HG03066 (cell line): ENCODE measurements around the gene ATP6V0C.
"Not testable (repeated sequence)": the region's sequence is repeated elsewhere in the genome, so short reads cannot be mapped to it uniquely, and the experiment has no call there.

ENCODE experiments used
- ATAC-seq: cut with Tn5 transposase; IDR thresholded peaks from one replicate; pipeline ENCODE4 v1.9.1; 2021; ENCODE audit warnings: low read depth; ENCODE audit not compliant: unreplicated experiment

The ATP6V0C gene

GRCh38 chr16:2527071-2527783 is 13.5 kb downstream of the ATP6V0C start:
- no peak for ATAC-seq

- ATAC-seq = no peak
Measured at GRCh38 chr16:2527784-2528100, 14.0 kb downstream of the ATP6V0C start.

- ATAC-seq = no peak
Measured at GRCh38 chr16:2528161-2529060, 14.7 kb downstream of the ATP6V0C start.

- no peak for ATAC-seq
Measured at GRCh38 chr16:2529061-2529931, 15.5 kb downstream of the ATP6V0C start.

GRCh38 chr16:2529961-2530628 is 16.3 kb downstream of the ATP6V0C start:
- no peak for ATAC-seq

- ATAC-seq = no peak
Measured at GRCh38 chr16:2530629-2531318, 17.0 kb downstream of the ATP6V0C start.

GRCh38 chr16:2531371-2531695 is 17.6 kb downstream of the ATP6V0C start, which contains the start of gene CEMP1:
Gene CEMP1 (minus strand): TSS chr16:2531408. CDS start chr16:2531073, 335 bp downstream.
- ATAC-seq = no peak

- peak; percentile 87 for ATAC-seq
Measured at GRCh38 chr16:2531696-2532493, 18.1 kb downstream of the ATP6V0C start.

- no peak for ATAC-seq
Measured at GRCh38 chr16:2532494-2533141, 18.9 kb downstream of the ATP6V0C start.

GRCh38 chr16:2533142-2533755 is 19.5 kb downstream of the ATP6V0C start:
- ATAC-seq = not testable (repeated sequence)

- no peak for ATAC-seq
Measured at GRCh38 chr16:2533912-2534311, 20.2 kb downstream of the ATP6V0C start.

- not testable (repeated sequence) for ATAC-seq
Measured at GRCh38 chr16:2534335-2534734, 20.6 kb downstream of the ATP6V0C start.

- ATAC-seq = no peak
Measured at GRCh38 chr16:2535625-2536013, 21.9 kb downstream of the ATP6V0C start.

- ATAC-seq = peak; percentile 77
Measured at GRCh38 chr16:2537451-2538379, 24.0 kb downstream of the ATP6V0C start, which contains the start of gene PDPK1. Gene PDPK1 (plus strand): TSS chr16:2538021. CDS start chr16:2538113, 92 bp downstream.

- ATAC-seq = not testable (repeated sequence)
Measured at GRCh38 chr16:2539192-2539844, 25.6 kb downstream of the ATP6V0C start.

GRCh38 chr16:2539845-2540458 is 26.2 kb downstream of the ATP6V0C start:
- not testable (repeated sequence) for ATAC-seq
